Activated CD4-positive, alpha-beta T cell treated with anti-CD3 and anti-CD28 coated beads, Interleukin-2, amount 10 ng/mL, durations not matched to agents 7 days and 5 days (primary cell): ENCODE results near the gene MAG. TPM values are rescaled to one million over a fixed set of nuclear protein-coding genes. Genes with fewer than 3 reads are reported as not detected.

Experiments
- CTCF ChIA-PET: fragments of 350-600 bp; sonication (Branson Sonifier 250); formaldehyde crosslinking; loops from one replicate; lab custom pipeline; 2021; ENCODE audit warnings: antibody characterized with exemption; lab: Charles Lee
- POLR2A ChIA-PET: fragments of 350-600 bp; sonication (Branson Sonifier 250); formaldehyde crosslinking; loops from one replicate; lab custom pipeline; 2021; ENCODE audit warnings: antibody characterized with exemption; lab: Charles Lee
- DNase-seq: peaks from one replicate; pipeline ENCODE4 v3.0.0-alpha.2; 2020
- H3K27ac Mint-ChIP-seq: one replicate; pipeline ENCODE4 v1.8.0; 2021; ENCODE audit warnings: mild to moderate bottlenecking, moderate library complexity, mixed read lengths
- H3K27me3 Mint-ChIP-seq: one replicate; pipeline ENCODE4 v1.8.0; 2021; ENCODE audit warnings: mixed read lengths
- H3K36me3 Mint-ChIP-seq: one replicate; pipeline ENCODE4 v1.8.0; 2021; ENCODE audit warnings: low read depth, mixed read lengths
- H3K4me1 Mint-ChIP-seq: one replicate; pipeline ENCODE4 v1.8.0; 2021; ENCODE audit warnings: mixed read lengths
- H3K4me3 Mint-ChIP-seq: one replicate; pipeline ENCODE4 v1.8.0; 2021; ENCODE audit warnings: mild to moderate bottlenecking, moderate library complexity, mixed read lengths
- H3K9me3 Mint-ChIP-seq: one replicate; pipeline ENCODE4 v1.8.0; 2021; ENCODE audit warnings: mixed read lengths
- total RNA-seq, 2 experiments: library from RNA; stranded (reverse); gene quantifications; one replicate each; pipeline ENCODE4 v1.2.3, GENCODE V29; 2021

The MAG gene
- total RNA-seq, 2 experiments from 2014 or later = not detected

GRCh38 chr19:35268536-35269437 lies 23.2 kb upstream of the MAG start, which contains the start of gene USF2:
USF2 (plus strand) TSS chr19:35268962; CDS start chr19:35269102, 140 bp downstream.
- Mint-ChIP-seq H3K36me3 (peaks cover 41% of the 10 kb centered on the region), H3K9me3 (no peaks in the 10 kb centered on the region), H3K27me3 (no peaks in the 10 kb centered on the region), H3K4me3 (peak within 1 kb of the TSS; percentile 93), H3K27ac (peak within 1 kb of the TSS; percentile 96), H3K4me1 (peaks cover 44% of the 10 kb centered on the region)
- ChIA-PET POLR2A (no interaction called here), CTCF (interaction anchor here (0.6 to 1.6 kb wide), 6 partner anchors 10 to 341 kb away, joined by 3 to 5 read pairs (median 3); no protein-coding TSS in a partner anchor)
- peak; percentile 71 for DNase-seq

- no peaks in the 10 kb centered on the region for H3K27me3 Mint-ChIP-seq
- ChIA-PET CTCF (interaction anchor here (0.5 to 1.6 kb wide), 7 partner anchors 10 to 341 kb away, joined by 3 to 5 read pairs (median 3); no protein-coding TSS in a partner anchor), POLR2A (no interaction called here)
- H3K4me1 Mint-ChIP-seq = peaks cover 41% of the 10 kb centered on the region
- no peaks in the 10 kb centered on the region for H3K9me3 Mint-ChIP-seq
- H3K27ac Mint-ChIP-seq = peak overlapping the region; percentile 80
- H3K36me3 Mint-ChIP-seq = peaks cover 46% of the 10 kb centered on the region
- H3K4me3 Mint-ChIP-seq = peak overlapping the region; percentile 63
- peak; percentile 79 for DNase-seq
These were observed 22.4 kb upstream of the MAG start for GRCh38 chr19:35269438-35270117.

- H3K27ac Mint-ChIP-seq = peak overlapping the region; percentile 80
- no peak for DNase-seq
- no peaks in the 10 kb centered on the region for H3K9me3 Mint-ChIP-seq
- ChIA-PET POLR2A (interaction anchor here (0.6 kb wide), 1 partner anchor 29 kb away, joined by 5 read pairs; no protein-coding TSS in a partner anchor), CTCF (interaction anchor here (1.3 to 1.6 kb wide), 2 partner anchors 9 to 126 kb away, joined by 3 read pairs; no protein-coding TSS in a partner anchor)
- peaks cover 35% of the 10 kb centered on the region for H3K4me1 Mint-ChIP-seq
- H3K4me3 Mint-ChIP-seq = peak overlapping the region; percentile 63
- peaks cover 50% of the 10 kb centered on the region for H3K36me3 Mint-ChIP-seq
- no peaks in the 10 kb centered on the region for H3K27me3 Mint-ChIP-seq
These were observed 21.6 kb upstream of the MAG start for GRCh38 chr19:35270381-35270811.

GRCh38 chr19:35271546-35271945 lies 20.4 kb upstream of the MAG start:
- ChIA-PET CTCF (no interaction called here), POLR2A (no interaction called here)
- H3K27ac Mint-ChIP-seq = no peak overlapping the region
- no peaks in the 10 kb centered on the region for H3K9me3 Mint-ChIP-seq
- H3K27me3 Mint-ChIP-seq = no peaks in the 10 kb centered on the region
- peaks cover 44% of the 10 kb centered on the region for H3K36me3 Mint-ChIP-seq
- peaks cover 23% of the 10 kb centered on the region for H3K4me1 Mint-ChIP-seq
- peak overlapping the region; percentile 3 for H3K4me3 Mint-ChIP-seq
- DNase-seq = no peak

- peaks cover 21% of the 10 kb centered on the region for H3K4me1 Mint-ChIP-seq
- H3K27me3 Mint-ChIP-seq = no peaks in the 10 kb centered on the region
- no peaks in the 10 kb centered on the region for H3K9me3 Mint-ChIP-seq
- ChIA-PET CTCF (interaction anchor here (1.4 kb wide), 1 partner anchor 32 kb away, joined by 3 read pairs; no protein-coding TSS in a partner anchor), POLR2A (no interaction called here)
- H3K27ac Mint-ChIP-seq = no peak overlapping the region
- no peak overlapping the region for H3K4me3 Mint-ChIP-seq
- no peak for DNase-seq
- peaks cover 44% of the 10 kb centered on the region for H3K36me3 Mint-ChIP-seq
These were observed 19.7 kb upstream of the MAG start for GRCh38 chr19:35272122-35272719.

- H3K4me1 Mint-ChIP-seq = peaks cover 19% of the 10 kb centered on the region
- no peaks in the 10 kb centered on the region for H3K27me3 Mint-ChIP-seq
- H3K36me3 Mint-ChIP-seq = peaks cover 42% of the 10 kb centered on the region
- POLR2A ChIA-PET = no interaction called here
- no peak for DNase-seq
- CTCF ChIA-PET = interaction anchor here (0.6 to 1.4 kb wide), 2 partner anchors 33 to 222 kb away, joined by 3 to 4 read pairs; no protein-coding TSS in a partner anchor
- no peaks in the 10 kb centered on the region for H3K9me3 Mint-ChIP-seq
- no peak overlapping the region for H3K27ac Mint-ChIP-seq
- H3K4me3 Mint-ChIP-seq = no peak overlapping the region
These were observed 18.9 kb upstream of the MAG start for GRCh38 chr19:35272954-35273649.

GRCh38 chr19:35273686-35274259 lies 18.2 kb upstream of the MAG start:
- Mint-ChIP-seq H3K27ac (peak overlapping the region; percentile 52), H3K4me1 (peaks cover 19% of the 10 kb centered on the region), H3K27me3 (no peaks in the 10 kb centered on the region), H3K36me3 (peaks cover 45% of the 10 kb centered on the region), H3K9me3 (no peaks in the 10 kb centered on the region), H3K4me3 (no peak overlapping the region)
- CTCF ChIA-PET = interaction anchor here (1.0 to 1.5 kb wide), 2 partner anchors 18 to 221 kb away, joined by 3 to 5 read pairs; partner anchors contain the start of gene MAG
- DNase-seq = no peak
- POLR2A ChIA-PET = no interaction called here

GRCh38 chr19:35274323-35274722 lies 17.6 kb upstream of the MAG start:
- Mint-ChIP-seq H3K4me3 (no peak overlapping the region), H3K9me3 (no peaks in the 10 kb centered on the region), H3K4me1 (peaks cover 19% of the 10 kb centered on the region), H3K27me3 (no peaks in the 10 kb centered on the region), H3K36me3 (peaks cover 45% of the 10 kb centered on the region), H3K27ac (no peak overlapping the region)
- DNase-seq = no peak
- ChIA-PET CTCF (interaction anchor here (1.0 to 1.5 kb wide), 4 partner anchors 8 to 221 kb away, joined by 3 to 5 read pairs (median 3); partner anchors contain the start of gene MAG), POLR2A (interaction anchor here (1.0 kb wide), 1 partner anchor 9 kb away, joined by 3 read pairs; no protein-coding TSS in a partner anchor)

- Mint-ChIP-seq H3K4me1 (peaks cover 5% of the 10 kb centered on the region), H3K27ac (no peak overlapping the region), H3K27me3 (peaks cover under 1% of the 10 kb centered on the region), H3K36me3 (peaks cover 32% of the 10 kb centered on the region), H3K4me3 (no peak overlapping the region), H3K9me3 (no peaks in the 10 kb centered on the region)
- CTCF ChIA-PET = no interaction called here
- no peak for DNase-seq
- POLR2A ChIA-PET = no interaction called here
These were observed 15.2 kb upstream of the MAG start for GRCh38 chr19:35276706-35277281.

- Mint-ChIP-seq H3K9me3 (no peaks in the 10 kb centered on the region), H3K36me3 (peaks cover 20% of the 10 kb centered on the region), H3K4me3 (no peak overlapping the region), H3K27me3 (peaks cover 14% of the 10 kb centered on the region), H3K27ac (no peak overlapping the region), H3K4me1 (no peaks in the 10 kb centered on the region)
- ChIA-PET CTCF (interaction anchor here (1.0 kb wide), 1 partner anchor 9 kb away, joined by 3 read pairs; no protein-coding TSS in a partner anchor), POLR2A (no interaction called here)
- DNase-seq = no peak
These were observed 13.2 kb upstream of the MAG start for GRCh38 chr19:35278578-35279284.

GRCh38 chr19:35279374-35279773 lies 12.6 kb upstream of the MAG start:
- CTCF ChIA-PET = interaction anchor here (1.0 kb wide), 1 partner anchor 10 kb away, joined by 3 read pairs; no protein-coding TSS in a partner anchor
- no peak overlapping the region for H3K4me3 Mint-ChIP-seq
- DNase-seq = no peak
- no peaks in the 10 kb centered on the region for H3K9me3 Mint-ChIP-seq
- H3K27ac Mint-ChIP-seq = peak overlapping the region; percentile 25
- POLR2A ChIA-PET = no interaction called here
- H3K4me1 Mint-ChIP-seq = no peaks in the 10 kb centered on the region
- peaks cover 14% of the 10 kb centered on the region for H3K36me3 Mint-ChIP-seq
- H3K27me3 Mint-ChIP-seq = peaks cover 16% of the 10 kb centered on the region
